HCEC 1CT (cell line): ENCODE data around the gene ANAPC7.

Experiments used
- DNase-seq: peaks from one replicate; pipeline ENCODE4 v3.0.0-alpha.2; 2017

The ANAPC7 gene

DNA sequence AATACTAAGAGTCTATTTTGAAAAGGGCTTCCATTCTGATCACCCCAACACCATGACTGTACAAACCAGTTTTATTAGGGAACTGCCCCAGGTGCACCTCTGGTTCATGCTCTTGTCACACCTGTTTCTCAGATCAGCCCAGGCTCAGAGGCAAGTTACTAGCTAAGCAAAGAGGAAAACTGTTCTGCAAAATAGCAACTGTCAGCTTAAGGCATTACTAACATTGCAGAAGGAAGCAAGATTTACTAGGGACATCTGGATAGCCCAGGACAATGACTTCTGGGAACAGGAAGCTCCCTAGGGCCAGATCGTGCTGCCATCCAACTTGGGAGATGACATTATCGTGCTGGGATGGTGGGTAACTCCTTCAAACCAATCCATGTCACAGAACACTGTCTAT, 30.1 kb downstream of the ANAPC7 start:
- no peak for DNase-seq

DNA sequence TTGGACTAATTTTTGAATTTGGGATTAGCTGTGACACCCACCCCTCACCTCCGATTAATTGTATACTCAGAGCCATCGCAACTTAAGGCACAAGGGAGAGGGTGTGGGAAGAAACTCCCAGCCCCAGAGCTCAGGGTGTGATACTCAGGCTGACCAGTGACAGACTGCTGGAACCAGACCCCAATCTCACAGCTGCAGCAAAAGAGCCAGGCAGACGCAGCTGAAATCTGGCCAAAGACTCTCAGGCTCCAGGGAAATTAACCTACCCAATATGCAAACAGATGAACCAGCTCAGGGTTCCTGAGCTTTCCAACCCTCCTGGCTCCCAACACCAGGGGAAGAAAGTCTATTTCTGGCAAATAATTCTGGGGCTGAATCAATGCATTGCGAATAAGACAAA, 30.5 kb downstream of the ANAPC7 start:
- no peak for DNase-seq

DNA sequence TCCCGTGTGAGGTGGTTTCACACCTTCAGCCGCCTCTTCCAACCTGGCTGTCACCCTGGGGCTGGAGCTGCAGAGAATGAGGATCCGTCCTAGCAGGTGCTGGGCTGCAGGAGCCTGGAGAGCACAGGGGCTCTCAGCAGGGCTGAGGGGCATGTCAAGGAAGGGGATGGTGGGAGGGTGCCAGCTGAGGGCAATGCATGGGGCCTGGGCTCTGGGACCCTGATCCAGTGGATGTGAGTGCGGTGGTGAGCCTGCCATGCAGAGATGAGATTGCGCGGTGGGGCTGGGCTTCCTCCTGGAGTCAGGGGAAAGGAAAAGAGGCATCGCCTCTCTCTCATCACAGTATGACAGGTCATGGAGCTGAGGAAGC, 31.5 kb downstream of the ANAPC7 start:
- DNase-seq, result no peak

DNA sequence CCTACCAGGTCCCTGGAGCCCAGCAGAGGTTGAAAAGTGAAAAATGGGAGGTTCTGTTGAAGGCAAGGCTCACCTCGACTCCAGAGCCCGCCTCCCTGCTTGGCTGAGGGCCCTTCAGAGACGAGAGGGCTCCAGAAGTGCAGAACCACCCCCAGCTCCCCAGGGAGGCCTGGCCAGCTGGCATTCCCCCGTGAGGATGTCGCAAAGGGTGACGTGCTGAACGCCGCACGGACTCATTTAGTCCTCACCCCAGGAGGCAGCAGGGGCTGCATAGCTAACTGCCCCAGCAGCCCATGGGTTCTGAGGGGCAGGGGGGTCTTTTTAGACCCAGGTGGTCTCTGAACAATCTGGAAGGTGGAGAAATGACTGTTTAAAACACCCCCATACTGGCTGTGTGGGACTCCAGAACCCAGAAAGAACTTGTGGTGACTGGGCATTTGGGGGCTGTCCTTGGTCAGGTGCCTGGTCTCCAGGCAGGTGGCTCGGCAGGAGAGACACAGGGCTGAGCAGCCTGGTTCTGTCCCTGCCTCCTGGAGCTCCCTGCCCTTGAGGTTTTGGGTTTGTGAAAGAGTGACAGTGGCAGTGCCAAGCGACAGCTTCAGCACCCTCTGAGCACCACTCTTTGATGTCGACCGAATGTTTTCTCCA, 32.0 kb downstream of the ANAPC7 start:
- no peak for DNase-seq

DNA sequence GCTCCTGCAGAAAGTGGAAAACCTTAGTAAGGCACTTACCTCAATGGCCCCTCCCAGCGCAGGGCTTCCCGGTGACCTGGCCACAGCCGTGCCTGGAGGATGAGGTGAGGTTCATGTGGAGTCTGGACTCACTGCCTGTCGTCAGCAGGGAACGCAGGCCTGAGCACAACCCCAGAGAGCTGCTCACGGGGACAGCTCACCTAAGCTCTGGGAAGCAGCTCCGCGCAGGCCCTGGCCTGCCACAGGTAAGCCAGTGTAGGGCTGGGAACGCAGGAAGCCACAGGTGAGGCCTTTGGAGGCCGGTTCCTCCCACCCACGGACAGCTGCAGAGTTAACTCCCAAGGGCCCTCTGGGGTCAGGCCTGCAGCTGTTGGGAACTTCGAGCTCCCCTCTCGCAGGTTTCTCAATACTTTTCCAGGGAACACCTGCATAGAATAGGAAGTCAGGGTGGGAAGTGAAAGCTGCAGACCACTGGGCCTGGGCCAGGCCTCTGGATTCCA, 32.7 kb downstream of the ANAPC7 start:
- DNase-seq, result no peak

DNA sequence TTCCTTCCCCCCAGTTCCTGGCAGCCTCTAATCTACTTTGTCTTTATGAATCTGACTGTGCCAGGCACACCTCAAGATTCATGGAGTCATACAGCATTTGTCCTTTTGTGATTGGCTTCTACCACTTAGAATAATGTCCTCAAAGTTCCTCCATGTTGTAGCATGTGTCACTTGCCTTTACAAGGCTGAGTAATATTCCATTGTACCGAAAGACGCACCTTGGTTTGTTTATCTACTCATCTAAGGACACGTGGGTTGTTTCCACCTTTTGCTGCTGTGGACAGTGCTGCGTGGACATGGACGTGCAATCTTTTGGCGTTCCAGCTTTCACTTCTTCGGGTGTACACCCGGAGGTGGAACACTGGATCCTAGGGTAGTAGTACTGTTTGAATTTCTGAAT, 33.5 kb downstream of the ANAPC7 start:
- no peak for DNase-seq

DNA sequence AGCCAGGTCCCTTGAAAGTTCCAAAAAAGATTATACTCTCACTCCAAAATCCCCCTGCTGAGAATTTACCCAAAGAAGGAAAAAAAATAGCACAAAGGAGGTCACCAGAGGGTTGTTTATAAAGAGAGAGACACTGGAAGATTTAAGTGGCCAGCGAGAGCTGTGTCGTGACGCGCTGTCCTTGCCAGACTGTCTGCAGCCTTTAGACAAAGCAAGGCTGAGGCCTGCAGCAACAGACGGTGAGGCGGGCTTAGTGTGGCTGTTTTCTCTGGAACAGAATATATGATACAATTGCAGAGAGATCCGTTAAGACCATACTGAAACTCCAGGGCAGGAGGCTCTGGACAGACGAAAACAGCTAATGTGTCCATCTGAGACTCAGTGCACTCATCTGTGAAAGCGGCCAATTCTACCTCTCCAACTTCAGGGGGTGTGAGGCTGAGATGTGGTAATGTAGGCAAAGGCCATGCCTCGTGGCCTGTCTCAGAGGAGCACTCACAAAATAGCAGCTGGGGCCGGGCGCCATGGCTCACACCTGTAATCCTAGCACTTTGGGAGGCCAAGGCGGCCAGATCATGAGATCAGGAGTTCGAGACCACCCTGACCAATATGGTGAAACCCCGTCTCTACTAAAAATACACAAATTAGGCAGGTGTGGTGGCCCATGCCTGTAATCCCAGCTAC, 36.2 kb downstream of the ANAPC7 start:
- no peak for DNase-seq

DNA sequence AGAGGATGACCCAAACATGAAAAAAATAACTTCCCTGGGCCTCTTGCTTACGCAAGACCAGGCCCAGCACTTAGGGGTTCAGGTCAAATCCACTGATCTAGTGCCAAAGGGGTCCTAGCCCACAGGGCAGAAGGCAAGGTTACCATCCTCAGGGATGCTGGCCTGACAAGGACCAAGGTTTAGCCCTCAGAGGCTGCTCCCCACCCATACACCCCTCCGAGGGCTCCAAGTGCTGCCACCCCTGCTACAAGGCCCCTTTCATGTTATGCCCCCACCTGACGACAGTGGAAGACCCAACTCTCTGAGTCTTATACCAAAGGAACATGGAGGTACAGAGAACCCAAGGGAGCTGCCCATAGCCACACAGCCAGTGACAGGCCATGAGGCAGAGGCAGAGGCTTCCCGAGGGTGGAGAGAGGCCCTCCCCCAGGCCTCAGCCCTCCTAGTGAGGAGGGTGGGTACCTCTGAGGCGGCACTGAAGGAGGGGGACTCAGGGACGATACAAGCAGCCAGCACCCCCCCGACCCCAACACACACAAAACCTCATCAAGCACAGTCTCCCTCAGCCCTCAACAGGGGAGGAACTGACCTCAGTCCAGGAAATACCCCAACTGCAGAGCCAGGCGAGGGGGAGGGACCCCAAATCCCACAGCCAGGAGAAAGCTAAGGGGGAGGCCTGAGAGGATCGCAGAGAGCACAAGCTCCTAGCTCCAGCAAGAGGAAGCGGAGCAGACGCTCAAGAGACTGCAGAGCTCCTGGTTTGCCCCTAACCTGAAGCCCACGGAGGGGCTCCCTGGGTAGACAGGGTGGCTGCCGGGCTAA, 37.0 kb downstream of the ANAPC7 start:
- DNase-seq, result no peak

DNA sequence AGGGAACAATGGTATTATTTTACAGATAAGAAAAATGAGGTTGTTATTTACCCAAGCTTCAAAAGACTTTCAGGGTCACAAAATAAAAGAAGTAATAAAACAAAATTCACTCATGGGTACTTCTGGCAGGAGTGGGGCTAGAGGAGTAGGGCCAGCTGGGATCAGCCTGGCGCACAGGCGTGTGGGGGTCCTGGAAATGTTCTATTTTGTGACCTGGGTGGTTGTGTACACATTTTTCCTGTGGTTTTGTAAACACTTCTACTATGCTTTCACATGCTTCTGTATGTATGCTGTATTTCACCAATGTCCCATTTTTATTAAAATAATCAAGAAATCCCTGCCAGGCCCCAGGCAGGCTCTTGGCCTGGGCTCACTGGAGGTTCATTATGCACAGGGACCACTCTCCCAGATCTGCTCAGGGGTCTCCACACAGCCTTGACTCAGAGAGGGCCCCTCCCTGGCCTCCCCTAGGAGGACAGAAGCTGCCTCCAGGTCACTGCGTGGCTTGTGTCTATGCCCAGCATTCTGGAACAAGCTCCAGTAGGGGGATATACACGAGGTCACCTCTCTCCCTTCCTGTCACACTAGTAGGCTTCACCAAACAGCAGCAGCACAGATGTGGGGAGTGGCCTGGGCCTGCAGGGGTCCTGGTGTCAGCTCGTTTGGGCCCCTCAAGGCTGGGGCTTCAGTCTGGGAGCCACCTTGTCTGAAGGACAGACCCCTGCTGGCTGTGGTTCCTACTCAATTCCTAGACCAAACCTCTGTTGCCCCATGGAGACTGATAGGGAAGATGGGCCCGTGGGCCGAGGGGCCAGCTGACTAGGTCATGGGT, 37.8 kb downstream of the ANAPC7 start:
- no peak for DNase-seq

DNA sequence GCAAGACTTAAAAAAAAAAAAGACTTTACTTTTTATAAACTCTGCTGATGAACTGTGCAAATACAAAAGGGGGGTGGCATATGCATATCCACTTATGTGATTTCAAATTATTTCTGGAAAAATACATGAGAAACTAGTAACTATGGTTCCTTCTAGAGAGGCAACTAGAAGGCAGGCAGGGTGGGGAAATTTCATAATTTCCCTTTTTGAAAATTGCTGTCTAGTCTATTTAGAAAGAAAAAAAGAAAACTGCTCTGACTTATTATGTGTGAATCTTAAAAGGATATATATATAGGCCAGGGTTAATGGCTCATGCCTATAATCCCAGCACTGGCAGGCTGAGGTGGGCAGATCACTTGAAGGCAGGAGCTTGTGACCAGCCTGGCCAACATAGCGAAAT, 42.3 kb downstream of the ANAPC7 start:
- DNase-seq, result no peak

DNA sequence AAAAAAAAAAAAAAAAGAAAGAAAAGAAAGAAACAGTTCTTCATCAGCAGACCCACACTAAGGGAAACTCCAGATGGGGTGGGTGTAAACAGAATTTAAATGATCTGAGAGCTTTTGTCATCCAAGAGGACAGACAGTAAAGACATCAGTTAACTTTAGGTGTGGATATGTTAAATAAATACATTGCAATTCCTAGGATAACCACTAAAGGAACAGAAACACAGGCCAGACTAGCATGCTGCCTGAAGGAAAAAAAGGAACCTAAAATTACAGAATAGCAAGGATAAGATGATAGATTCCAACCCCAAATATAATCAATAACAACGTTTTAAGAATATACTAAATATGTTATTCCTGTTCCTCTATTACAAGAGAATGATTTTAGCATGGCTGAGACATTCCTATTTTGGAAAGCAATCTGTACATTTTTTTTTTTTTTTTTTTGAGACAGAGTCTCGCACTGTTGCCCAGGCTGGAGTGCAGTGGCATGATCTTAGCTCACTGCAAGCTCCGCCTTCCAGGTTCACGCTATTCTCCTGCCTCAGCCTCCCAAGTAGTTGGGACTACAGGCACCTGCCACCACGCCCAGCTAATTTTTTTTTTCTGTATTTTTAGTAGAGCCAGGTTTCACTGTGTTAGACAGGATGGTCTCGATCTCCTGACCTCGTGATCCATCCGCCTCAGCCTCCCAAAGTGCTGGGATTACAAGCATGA, 45.0 kb downstream of the ANAPC7 start:
- DNase-seq, result peak; percentile 40

DNA sequence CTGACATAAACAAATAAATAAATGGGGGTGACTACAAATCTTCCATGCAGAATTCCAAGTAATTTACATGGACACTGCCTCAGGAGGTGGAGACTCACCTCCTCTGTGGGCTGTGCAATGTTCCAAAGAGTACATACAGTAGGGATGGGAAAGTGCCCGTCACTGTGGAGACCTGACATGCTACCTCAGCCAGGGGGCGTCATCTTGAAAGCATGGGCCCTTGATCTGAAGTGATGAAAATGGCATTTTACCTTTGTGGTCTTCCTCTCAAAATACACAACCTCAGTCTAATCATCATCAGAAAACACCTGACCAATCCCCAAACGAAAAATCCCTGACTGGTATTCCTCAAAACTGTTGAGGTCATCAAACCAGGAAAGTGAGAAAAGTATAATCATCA, 48.4 kb downstream of the ANAPC7 start:
- no peak for DNase-seq

DNA sequence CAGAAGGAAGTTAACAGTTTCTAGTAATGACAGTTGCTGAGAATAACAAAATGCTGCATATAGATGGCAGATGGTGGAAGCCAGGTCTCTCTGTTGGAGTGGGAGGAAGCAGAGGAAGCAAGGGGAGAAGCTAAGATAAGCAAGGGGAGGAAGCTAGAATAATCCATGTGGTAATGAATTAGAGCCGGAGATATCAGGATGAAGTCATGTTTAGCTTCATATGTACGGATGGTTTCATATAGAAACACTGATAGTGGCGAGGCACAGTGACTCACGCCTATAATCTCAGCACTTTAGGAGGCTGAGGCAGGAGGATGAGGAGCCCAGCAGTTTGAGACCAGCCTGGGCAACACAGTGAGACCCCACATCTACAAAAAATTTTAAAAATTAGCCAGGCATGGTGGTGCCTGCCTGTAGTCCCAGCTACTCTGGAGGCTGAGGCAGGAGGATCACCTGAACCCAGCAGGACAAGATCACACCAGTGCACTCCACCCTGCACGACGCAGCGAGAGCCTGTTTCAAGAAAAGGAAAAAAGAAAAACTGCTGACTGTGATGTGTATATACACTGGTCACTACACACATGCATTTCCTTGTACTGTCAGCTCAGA, 49.2 kb downstream of the ANAPC7 start:
- DNase-seq, result no peak

DNA sequence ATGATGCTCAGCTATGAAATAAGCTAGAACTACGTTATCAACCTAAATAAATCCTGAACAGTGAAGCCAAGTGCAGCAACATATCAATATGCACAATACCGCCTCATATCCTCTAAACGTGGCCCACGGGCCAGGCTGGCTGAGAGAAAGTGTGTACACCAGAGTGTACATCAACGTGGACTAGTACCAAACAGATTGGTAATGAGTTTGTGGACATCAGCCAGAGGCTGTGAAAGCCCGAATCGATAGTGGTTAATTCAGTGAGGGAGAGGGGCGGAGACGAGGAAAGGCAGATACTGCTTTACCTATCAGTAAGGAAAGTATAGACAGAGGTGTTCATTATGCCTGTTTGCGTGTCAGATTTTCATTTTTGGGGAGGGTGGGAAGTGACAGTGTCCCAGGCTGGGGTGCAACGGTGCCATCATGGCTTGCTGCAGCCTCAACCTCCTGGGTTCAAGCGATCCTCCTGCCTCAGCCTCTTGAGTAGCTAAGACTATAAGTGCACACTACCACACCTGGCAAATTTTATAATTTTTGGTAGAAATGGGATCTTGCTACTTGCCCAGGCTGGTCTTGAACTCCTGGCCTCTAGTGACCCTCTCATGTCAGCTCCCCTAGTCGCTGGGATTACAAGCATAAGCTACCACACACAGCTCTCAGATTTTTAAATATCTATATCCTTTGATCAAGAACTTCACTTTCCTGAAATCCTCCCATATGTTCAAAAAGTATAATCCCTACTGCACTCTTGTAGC, 50.1 kb downstream of the ANAPC7 start:
- no peak for DNase-seq

DNA sequence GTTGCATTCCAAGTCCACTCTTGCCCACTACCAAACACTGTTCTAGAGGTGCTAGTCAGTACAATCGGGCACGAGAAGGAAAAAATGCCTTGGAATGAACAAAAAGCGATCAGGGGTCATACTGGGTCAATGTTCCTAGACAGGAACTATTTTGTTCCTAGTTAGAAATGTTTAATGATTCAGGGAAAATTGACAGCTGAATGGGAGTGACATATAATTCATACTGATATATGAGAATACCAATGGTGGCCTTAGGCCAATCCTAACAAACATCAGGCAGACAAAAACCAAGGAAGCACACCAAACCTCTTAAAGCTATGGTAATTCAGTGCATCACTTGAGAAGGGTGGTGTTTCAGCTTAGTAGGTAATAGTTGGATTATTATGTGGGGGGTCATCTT, 51.1 kb downstream of the ANAPC7 start:
- no peak for DNase-seq

DNA sequence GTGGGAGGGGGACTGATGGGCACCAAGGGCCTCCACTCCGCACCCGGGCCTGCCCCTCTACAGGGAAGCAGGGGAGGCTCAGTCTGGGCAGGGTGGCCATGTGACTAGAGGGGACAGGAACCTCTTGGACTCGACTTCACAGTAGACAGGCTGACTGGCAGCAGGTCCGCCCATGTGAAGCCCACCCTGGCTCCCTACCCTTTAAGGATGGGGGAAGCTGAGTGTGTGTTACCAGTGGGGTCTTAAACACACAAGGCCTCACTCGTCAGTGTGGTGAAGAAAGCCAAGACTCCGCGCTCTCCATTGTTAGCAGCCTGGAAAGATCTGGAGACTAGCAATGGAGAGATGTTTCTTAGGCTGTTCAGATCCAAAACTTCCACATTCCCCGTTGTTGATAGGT, 52.4 kb downstream of the ANAPC7 start:
- no peak for DNase-seq

DNA sequence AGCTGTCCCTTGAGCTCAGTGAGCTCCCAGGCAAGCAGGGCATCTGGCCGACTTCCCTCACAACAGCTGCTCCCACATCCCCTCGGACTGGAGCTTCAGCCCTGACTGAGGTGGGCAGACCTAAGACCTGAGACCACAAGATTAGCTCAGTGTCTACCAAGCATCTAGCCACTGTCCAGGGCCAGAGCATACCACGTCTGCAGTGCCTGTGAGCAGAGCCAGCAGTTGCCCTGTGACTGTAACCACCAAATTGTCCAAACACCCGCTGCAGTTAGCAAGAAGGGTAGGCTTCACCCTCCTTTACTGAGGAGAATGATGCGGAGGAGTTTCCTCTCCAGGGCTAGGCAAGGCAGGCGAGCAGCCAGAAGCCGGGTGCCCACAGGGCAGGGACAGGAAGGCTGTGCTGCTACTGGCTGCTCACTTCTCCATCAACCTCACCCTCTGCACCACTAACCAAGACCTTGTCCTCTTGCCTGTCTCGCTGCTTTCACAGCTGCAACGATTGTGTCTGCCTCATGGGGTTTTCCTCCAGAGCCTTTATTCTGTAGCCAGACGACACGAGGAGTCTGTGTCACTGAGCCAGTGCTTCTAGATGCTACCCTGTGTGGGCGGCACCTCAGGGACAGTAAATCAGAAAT, 53.9 kb downstream of the ANAPC7 start:
- DNase-seq, result no peak

DNA sequence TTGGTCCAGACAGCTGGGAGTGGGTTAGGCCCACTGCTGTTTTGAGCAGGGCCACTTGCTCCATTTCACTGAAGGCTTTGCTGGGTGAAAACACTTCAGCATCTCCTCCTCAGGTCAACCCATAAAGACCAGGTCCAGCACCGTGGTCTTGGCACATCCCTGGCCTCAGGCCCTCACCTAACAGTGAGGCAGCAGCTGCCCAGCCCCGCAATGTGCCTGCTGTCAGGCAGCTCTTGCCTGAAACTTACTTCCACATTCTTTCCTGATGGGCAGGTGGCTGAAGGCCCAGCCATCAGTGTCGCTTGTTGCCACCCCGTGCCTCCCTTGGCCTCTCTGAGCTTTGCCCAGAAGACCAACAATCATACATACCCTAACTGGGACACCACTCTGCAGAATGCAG, 54.4 kb downstream of the ANAPC7 start:
- no peak for DNase-seq

DNA sequence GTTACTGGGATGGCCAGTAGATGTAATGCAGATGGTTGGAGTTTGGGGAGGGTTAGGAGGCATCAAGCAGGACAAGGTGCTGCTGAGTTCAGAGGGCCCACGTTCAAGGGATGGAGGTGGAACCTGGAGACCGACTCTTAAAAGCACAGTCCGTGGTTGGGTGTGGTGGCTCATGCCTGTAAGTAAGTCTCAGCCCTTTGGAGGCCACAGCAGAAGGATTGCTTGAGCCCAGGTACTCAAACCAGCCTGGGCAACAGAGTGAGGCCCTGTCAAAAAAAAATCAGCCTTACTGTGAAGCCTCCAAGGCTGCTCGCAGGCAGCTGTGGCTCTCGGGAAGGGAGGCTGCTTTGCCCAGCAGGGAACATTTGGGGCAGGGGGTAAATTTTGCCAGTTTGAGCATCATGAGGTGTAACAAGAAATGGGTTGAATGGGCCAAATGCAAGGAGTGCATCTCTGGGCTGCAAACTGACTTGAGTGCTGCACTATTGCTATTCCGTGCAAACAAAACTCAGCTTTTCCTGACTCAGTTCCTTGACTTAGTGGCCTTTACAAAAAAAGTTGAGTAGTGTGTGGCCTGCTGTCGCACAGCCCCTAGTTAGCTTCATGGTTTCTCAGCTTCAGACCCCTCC, 55.0 kb downstream of the ANAPC7 start:
- no peak for DNase-seq

DNA sequence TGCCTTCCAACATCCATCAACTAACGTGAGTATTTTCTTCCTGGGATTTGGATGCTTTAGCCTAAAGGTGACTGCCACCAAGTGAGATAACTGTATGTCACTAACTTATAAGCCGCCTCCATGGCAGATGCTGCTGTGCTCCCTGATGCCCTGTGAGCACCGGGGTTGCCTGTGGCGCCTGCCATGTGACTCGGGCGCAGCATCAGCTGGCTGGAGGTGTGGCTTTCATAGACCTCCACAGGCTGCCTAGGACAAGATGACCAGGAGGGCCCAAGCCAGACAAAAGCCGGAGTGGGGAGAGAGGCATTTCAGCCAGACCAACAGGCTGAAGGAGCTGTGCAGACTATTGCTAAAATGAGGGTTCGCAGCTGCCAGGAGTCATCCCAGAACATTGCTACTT, 55.7 kb downstream of the ANAPC7 start:
- DNase-seq, result no peak
